Heart right ventricle (tissue), 16 donors: ENCODE results near the gene TECPR1. TPM values are rescaled to one million over a fixed set of nuclear protein-coding genes. Genes with fewer than 3 reads are reported as not detected.

Experiments used
- ATAC-seq, 8 donors: fragments of 200-7000 bp; cut with Tn5 transposase; one replicate each; pipeline ENCODE4 v1.9.1; 2020; ENCODE audit warnings: mild to moderate bottlenecking in 8 of 8, moderate library complexity in 8 of 8, moderate number of reproducible peaks in 1 of 8
- DNase-seq, 2 donors: peaks; one replicate each; pipeline ENCODE4 v3.0.0-alpha.2; 2020
- H3K27ac ChIP-seq, 10 donors: fragments of 200-600 bp; sonication (generic) in 2 of 10; one replicate each; pipeline versions ENCODE4 v1.5.0 to v1.8.0; 2020 to 2022; ENCODE audit warnings: mild to moderate bottlenecking in 3 of 10
- H3K27me3 ChIP-seq, 7 donors: fragments of 200-600 bp; one replicate each; pipeline ENCODE4 v1.8.0; 2021 to 2022; ENCODE audit warnings: mild to moderate bottlenecking in 2 of 7
- H3K36me3 ChIP-seq, 9 donors: fragments of 200-600 bp; sonication (generic) in 1 of 9; one replicate each; pipeline versions ENCODE4 v1.5.0 to v1.8.0; 2020 to 2022; ENCODE audit warnings: mild to moderate bottlenecking in 2 of 9
- H3K4me1 ChIP-seq, 9 donors: fragments of 200-600 bp; sonication (generic) in 1 of 9; one replicate each; pipeline versions ENCODE4 v1.5.0 to v1.8.0; 2020 to 2022; ENCODE audit warnings: mild to moderate bottlenecking in 4 of 9
- H3K4me3 ChIP-seq, 10 donors: fragments of 200-600 bp; sonication (generic) in 2 of 10; one replicate each; pipeline versions ENCODE4 v1.5.0 to v1.8.0; 2020 to 2022; ENCODE audit warnings: mild to moderate bottlenecking in 7 of 10, moderate library complexity in 2 of 10
- H3K9me3 ChIP-seq, 11 donors: fragments of 200-600 bp in 10 of 11; sonication (generic) in 2 of 11; one replicate each; pipeline versions ENCODE4 v1.5.0 to v1.8.0; 2013 to 2022; ENCODE audit warnings: mild to moderate bottlenecking in 2 of 11, control low read depth in 1 of 11, moderate library complexity in 1 of 11
- WGBS, 2 donors: extraction: QIAGEN DNeasy Blood & Tissue Kit; methylation state at CpG; one replicate each; pipeline ENCODE4 v1.1.7; 2013; ENCODE audit warnings: inconsistent platforms in 1 of 2; 5-methylcytosine and 5-hydroxymethylcytosine counted together
- intact Hi-C, 10 donors: fragments of 100-400 bp; cut with DNase I; formaldehyde crosslinking; loops; one replicate each; pipeline versions ENCODE4 v1.11.1 to v1.14.2; 2022
- long read RNA-seq, 3 donors: library from polyadenylated mRNA; unstranded; transcript quantifications; one replicate each; pipeline ENCODE4 v2.0.0, GENCODE V29; 2020 to 2021
- polyA plus RNA-seq, 2 donors: library from polyadenylated mRNA; stranded (reverse); fragments of 200-250 nt; gene quantifications; one replicate each; pipeline ENCODE4 v1.2.3, GENCODE V29; 2013
- total RNA-seq, 10 donors: library from RNA; stranded (reverse); fragmentation: NEBNext Ultra II Directional in 3 of 10; extraction: Animal tissue kit (Norgen Biotek cat#: 25700) in 3 of 10; gene quantifications; one replicate each; pipeline versions ENCODE4 v1.2.1 to v1.2.4, GENCODE V29; 2021 to 2023
- TF ChIP-seq, protein P1 (sequence below), 9 donors: fragments of 200-600 bp; sonication (generic) in 2 of 9; IDR thresholded peaks; one replicate each; pipeline versions ENCODE4 v1.5.0 to v1.8.0; 2021 to 2022; ENCODE audit warnings: antibody characterized with exemption in 9 of 9, mild to moderate bottlenecking in 5 of 9, moderate library complexity in 1 of 9
- donor health status: Arrhythmogenic right ventricular cardiomyopathy.
- donor health status: ischemic (EF 13 %, LVEDD 7.1; RV severe dilation, severe dysfunction).
- donor health status: healthy with polysubstance abuse.
- donor health status: DM: no; HTN: yes; CAD: no.
- donor health status: DM: no; HTN: no; CAD: no.
- donor health status: ischemic (EF 25% LVEDD 6.9; RV normal size, moderate dysfunction).
- donor health status: ischemic (EF 25% LVEDD 5.7; RV mildly dilated, moderate dysfunction).
- donor health status: healthy.
- donor health status: DM: yes; HTN: yes; CAD: no.
- donor health status: Ischemic cardiomyopathy.
- donor health status: ischemic (EF 35%, LVEDD 5.7; RV mildly dilated, moderate dysfunction).
- donor health status: nonischemic (EF 11% LVEDD 7.7; RV severe dilation, severe dysfunction).
- donor health status: DM: yes; HTN: yes; CAD: no.
- donor health status: PGD.
- donor health status: ischemic (EF 29% LVEDD 5.4; RV normal size, mild dysfunction).
- donor health status: nonischemic (EF 23%, LVEDD 6.1; RV moderate dilation, normal function).

TECPR1 gene, protein sequence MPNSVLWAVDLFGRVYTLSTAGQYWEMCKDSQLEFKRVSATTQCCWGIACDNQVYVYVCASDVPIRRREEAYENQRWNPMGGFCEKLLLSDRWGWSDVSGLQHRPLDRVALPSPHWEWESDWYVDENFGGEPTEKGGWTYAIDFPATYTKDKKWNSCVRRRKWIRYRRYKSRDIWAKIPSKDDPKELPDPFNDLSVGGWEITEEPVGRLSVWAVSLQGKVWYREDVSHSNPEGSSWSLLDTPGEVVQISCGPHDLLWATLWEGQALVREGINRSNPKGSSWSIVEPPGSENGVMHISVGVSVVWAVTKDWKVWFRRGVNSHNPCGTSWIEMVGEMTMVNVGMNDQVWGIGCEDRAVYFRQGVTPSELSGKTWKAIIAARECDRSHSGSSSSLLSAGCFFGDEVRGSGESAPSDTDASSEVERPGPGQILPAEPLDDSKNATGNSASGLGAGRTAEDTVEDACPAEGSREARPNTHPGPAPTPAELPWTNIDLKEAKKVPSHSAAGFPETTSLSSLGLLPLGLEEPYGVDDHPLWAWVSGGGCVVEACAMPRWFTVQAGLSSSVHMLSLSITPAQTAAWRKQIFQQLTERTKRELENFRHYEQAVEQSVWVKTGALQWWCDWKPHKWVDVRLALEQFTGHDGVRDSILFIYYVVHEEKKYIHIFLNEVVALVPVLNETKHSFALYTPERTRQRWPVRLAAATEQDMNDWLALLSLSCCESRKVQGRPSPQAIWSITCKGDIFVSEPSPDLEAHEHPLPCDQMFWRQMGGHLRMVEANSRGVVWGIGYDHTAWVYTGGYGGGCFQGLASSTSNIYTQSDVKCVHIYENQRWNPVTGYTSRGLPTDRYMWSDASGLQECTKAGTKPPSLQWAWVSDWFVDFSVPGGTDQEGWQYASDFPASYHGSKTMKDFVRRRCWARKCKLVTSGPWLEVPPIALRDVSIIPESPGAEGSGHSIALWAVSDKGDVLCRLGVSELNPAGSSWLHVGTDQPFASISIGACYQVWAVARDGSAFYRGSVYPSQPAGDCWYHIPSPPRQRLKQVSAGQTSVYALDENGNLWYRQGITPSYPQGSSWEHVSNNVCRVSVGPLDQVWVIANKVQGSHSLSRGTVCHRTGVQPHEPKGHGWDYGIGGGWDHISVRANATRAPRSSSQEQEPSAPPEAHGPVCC
- total RNA-seq, result 10 to 100 TPM; 12.8 to 23.8 (median 15.4) TPM
- 10 to 100 TPM; 13.6 to 15.9 TPM for polyA plus RNA-seq
- long read RNA-seq, donor 1, full-length matches to known transcripts, result 12 of 43 reads
- long read RNA-seq, donor 1, partial matches to known transcripts, result 14 of 43 reads
- long read RNA-seq, donor 1, other reads (novel, unspliced or antisense), result 17 of 43 reads
- long read RNA-seq, donor 2, full-length matches to known transcripts, result 9 of 45 reads
- long read RNA-seq, donor 2, partial matches to known transcripts, result 20 of 45 reads
- long read RNA-seq, donor 2, other reads (novel, unspliced or antisense), result 16 of 45 reads
- long read RNA-seq, donor 3, full-length matches to known transcripts, result 7 of 37 reads
- long read RNA-seq, donor 3, partial matches to known transcripts, result 11 of 37 reads
- long read RNA-seq, donor 3, other reads (novel, unspliced or antisense), result 19 of 37 reads

DNA sequence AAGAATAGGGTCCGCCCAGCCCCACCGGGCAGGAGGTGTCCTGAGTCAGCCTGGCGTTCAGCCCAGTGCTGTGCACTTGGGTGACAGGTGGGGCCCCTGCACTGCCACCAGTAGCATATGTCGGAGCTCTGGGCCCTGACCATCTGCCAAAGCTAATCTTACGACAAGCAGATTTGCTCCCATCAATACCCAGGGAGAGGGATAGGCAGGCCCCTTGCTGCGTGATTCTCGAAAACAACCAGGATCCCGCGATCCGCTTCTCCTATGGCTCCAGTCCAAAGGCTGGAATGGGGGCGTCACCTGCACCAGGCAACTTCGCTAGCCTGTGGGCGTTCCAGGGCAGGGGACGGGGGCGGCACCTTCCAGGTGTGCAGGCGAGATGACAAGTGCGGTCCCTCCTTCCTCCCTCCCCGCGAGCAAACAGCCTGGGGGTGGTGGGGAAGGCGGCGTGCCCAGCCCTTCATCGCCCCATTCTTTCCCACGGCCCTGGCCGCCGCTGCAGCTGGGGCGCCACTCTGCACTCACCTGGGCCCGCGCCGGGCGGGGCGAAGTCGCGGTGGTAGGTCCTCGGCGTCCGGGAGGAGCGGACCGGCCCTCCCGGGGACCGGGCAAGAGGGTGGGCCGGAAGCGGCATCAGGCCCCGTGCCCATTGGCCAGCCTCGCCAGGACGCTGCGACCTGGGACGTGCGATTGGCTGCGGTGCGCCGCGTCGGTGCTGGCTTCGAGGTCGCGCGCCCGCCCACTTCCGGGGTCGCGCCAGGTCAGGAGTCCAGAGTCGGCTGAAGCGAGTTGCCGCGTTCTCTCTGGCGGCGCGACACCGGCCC is at the start of gene TECPR1:
Gene TECPR1, minus strand, starts transcription at position 632 of the 824 bp plus-strand sequence. CDS start 6,086 bp downstream, outside the sequence.
- intact Hi-C loops, result loop anchor here in 1 of 10 donors (2.0 kb wide), 1 partner anchor 29 kb away; the partner anchor contains the start of gene BRI3

GRCh38 chr7:98300595-98301372 is 48.8 kb upstream of the TECPR1 start:
- intact Hi-C loops, result loop anchor here in 1 of 10 donors (5.0 kb wide), 1 partner anchor 112 kb away; no protein-coding TSS in a partner anchor
- Histone ChIP-seq H3K27ac (no peak overlapping the region), H3K9me3 (no peaks in the 10 kb centered on the region), H3K27me3 (no peaks in the 10 kb centered on the region), H3K4me3 (no peak overlapping the region), H3K36me3 (peaks cover 0 to 28% (median 0%) of the 10 kb centered on the region in 9 donors), H3K4me1 (peaks cover 0 to 3% (median 0%) of the 10 kb centered on the region in 9 donors)
- no peak for ATAC-seq
- TF ChIP-seq, protein P1, sequence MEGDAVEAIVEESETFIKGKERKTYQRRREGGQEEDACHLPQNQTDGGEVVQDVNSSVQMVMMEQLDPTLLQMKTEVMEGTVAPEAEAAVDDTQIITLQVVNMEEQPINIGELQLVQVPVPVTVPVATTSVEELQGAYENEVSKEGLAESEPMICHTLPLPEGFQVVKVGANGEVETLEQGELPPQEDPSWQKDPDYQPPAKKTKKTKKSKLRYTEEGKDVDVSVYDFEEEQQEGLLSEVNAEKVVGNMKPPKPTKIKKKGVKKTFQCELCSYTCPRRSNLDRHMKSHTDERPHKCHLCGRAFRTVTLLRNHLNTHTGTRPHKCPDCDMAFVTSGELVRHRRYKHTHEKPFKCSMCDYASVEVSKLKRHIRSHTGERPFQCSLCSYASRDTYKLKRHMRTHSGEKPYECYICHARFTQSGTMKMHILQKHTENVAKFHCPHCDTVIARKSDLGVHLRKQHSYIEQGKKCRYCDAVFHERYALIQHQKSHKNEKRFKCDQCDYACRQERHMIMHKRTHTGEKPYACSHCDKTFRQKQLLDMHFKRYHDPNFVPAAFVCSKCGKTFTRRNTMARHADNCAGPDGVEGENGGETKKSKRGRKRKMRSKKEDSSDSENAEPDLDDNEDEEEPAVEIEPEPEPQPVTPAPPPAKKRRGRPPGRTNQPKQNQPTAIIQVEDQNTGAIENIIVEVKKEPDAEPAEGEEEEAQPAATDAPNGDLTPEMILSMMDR (IDR thresholded peaks at IDR 0.05), result no peak
- DNase-seq, result no peak
- 75 to 86% methylated on average over 23 to 26 of the region's 26 CpGs for WGBS, 2 donors

More for the DNA sequence above, at the start of gene TECPR1:
- Histone ChIP-seq H3K36me3 (peaks cover 0 to 20% (median 0%) of the 10 kb centered on the region in 9 donors), H3K4me1 (peaks cover 4 to 66% (median 52%) of the 10 kb centered on the region in 9 donors), H3K27ac (peak within 1 kb of the TSS; percentile 72 to 93 (median 88)), H3K9me3 (no peaks in the 10 kb centered on the region), H3K27me3 (no peaks in the 10 kb centered on the region), H3K4me3 (peak within 1 kb of the TSS; percentile 75 to 97 (median 90))
- TF ChIP-seq, protein P1 (IDR thresholded peaks at IDR 0.05), result no peak
- ATAC-seq, result peak; percentile 98 to 100 (median 99)
- WGBS, 2 donors, result 0% methylated on average over 68 to 69 of the region's 69 CpGs
- DNase-seq, result peak; percentile 95 to 96
